SK-N-MC (cell line): ENCODE measurements around the gene SDR9C7.
"Not testable (repeated sequence)": the region's sequence is repeated elsewhere in the genome, so short reads cannot be mapped to it uniquely, and the experiment has no call there.

Experiments used
- DNase-seq: peaks from one replicate; pipeline ENCODE4 v3.0.0-alpha.2; 2011; ENCODE audit warnings: low read depth, low spot score
- H3K27ac ChIP-seq: fragments of 200-600 bp; sonication (generic); 2 replicates; pipeline ENCODE4 v1.5.1; 2016; ENCODE audit warnings: mixed run types
- H3K36me3 ChIP-seq: fragments of 200-600 bp; sonication (generic); 2 replicates; pipeline ENCODE4 v1.6.1; 2017; ENCODE audit warnings: antibody characterized with exemption, low read length, mixed read lengths; ENCODE audit not compliant: insufficient read depth
- H3K4me3 ChIP-seq: fragments of 200-600 bp; sonication (generic); 2 replicates; pipeline ENCODE4 v1.5.1; 2016
- H3K9ac ChIP-seq: fragments of 200-600 bp; sonication (generic); 2 replicates; pipeline ENCODE4 v1.8.0; 2017; ENCODE audit warnings: mixed run types, mixed read lengths; ENCODE audit not compliant: insufficient read length
- H3K9me3 ChIP-seq: fragments of 200-600 bp; sonication (generic); 2 replicates; pipeline ENCODE4 v1.6.1; 2017; ENCODE audit warnings: low read depth, mild to moderate bottlenecking, antibody characterized with exemption, low read length, moderate library complexity, mixed read lengths
- EZH2 ChIP-seq: fragments of 200-600 bp; sonication (generic); IDR thresholded peaks from one replicate; pipeline ENCODE4 v1.6.1; 2017; ENCODE audit warnings: antibody characterized with exemption
- FOXP2 ChIP-seq: optimal IDR thresholded peaks from 2 replicates; pipeline ENCODE3; 2011; ENCODE audit warnings: mild to moderate bottlenecking, moderate library complexity; ENCODE audit not compliant: insufficient read depth; ENCODE audit errors: extremely low read length, control extremely low read depth
- POLR2AphosphoS5 ChIP-seq: IDR thresholded peaks from 2 replicates; pipeline ENCODE4 v1.6.1; 2012; ENCODE audit warnings: mild to moderate bottlenecking, low read depth, low read length, borderline replicate concordance

Gene SDR9C7

DNA sequence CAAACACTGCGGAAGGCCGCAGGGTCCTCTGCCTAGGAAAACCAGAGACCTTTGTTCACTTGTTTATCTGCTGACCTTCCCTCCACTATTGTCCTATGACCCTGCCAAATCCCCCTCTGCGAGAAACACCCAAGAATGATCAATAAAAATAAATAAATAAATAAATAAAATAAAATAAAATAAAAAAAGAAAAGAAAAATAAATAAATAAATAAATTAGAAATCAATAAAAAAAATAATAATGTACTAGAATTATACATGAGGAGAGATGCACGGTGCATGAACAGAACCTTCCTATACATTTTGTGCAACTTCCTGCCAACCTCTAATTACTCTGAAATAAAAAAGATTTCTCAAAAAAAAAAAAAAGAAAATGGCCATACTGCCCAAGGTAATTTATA is 30.9 kb upstream of the SDR9C7 start:
- DNase-seq, H3K9ac ChIP-seq, H3K9me3 ChIP-seq, H3K27ac ChIP-seq, H3K36me3 ChIP-seq, H3K4me3 ChIP-seq: not testable (repeated sequence)

DNA sequence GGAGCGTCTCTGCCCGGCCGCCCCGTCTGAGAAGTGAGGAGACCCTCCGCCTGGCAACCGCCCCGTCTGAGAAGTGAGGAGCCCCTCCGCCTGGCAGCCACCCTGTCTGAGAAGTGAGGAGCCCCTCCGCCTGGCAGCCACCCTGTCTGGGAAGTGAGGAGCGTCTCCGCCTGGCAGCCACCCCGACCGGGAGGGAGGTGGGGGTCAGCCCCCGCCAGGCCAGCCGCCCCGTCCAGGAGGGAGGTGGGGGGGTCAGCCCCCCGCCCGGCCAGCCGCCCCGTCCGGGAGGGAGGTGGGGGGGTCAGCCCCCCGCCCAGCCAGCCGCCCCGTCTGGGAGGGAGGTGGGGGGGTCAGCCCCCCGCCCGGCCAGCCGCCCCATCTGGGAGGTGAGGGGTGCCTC is 29.3 kb upstream of the SDR9C7 start:
- H3K9me3 ChIP-seq, DNase-seq, H3K4me3 ChIP-seq, H3K9ac ChIP-seq, H3K27ac ChIP-seq, H3K36me3 ChIP-seq: not testable (repeated sequence)

DNA sequence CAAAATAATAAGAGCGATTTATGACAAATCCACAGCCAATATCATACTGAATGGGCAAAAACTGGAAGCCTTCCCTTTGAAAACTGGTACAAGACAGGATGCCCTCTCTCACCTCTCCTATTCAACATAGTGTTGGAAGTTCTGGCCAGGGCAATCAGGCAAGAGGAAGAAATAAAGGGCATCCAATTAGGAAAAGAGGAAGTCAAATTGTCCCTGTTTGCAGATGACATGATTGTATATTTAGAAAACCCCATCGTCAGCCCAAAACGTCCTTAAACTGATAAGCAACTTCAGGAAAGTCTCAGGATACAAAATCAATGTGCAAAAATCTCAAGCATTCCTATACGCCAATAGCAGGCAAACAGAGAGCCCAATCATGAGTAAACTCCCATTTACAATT is 28.0 kb upstream of the SDR9C7 start:
- DNase-seq, H3K9ac ChIP-seq, H3K36me3 ChIP-seq, H3K9me3 ChIP-seq, H3K4me3 ChIP-seq, H3K27ac ChIP-seq: not testable (repeated sequence)

DNA sequence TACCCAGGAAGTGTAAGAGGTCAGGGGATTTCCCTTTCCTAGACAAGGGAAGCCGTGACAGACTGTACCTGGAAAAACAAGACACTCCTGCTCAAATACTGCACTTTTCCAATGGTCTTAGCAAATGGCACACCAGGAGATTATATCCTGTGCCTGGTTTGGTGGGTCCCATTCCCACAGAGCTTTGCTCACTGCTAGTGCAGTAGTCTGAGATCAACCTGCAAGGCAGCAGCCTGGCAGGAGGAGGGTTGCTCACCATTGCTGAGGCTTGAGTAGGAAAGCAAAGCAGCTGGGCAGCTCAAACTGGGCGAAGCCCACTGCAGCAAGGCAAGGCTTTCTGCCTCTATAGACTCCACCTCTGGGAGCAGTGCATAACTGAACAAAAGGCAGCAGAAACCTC is 24.2 kb upstream of the SDR9C7 start:
- DNase-seq, result no peak
- Histone ChIP-seq H3K27ac (no peak overlapping the region), H3K9me3 (no peaks in the 10 kb centered on the region), H3K4me3 (no peak overlapping the region), H3K36me3 (no peaks in the 10 kb centered on the region), H3K9ac (no peak overlapping the region)
- no peak for TF ChIP-seq POLR2AphosphoS5
- TF ChIP-seq FOXP2, result no peak
- no peak for TF ChIP-seq EZH2

DNA sequence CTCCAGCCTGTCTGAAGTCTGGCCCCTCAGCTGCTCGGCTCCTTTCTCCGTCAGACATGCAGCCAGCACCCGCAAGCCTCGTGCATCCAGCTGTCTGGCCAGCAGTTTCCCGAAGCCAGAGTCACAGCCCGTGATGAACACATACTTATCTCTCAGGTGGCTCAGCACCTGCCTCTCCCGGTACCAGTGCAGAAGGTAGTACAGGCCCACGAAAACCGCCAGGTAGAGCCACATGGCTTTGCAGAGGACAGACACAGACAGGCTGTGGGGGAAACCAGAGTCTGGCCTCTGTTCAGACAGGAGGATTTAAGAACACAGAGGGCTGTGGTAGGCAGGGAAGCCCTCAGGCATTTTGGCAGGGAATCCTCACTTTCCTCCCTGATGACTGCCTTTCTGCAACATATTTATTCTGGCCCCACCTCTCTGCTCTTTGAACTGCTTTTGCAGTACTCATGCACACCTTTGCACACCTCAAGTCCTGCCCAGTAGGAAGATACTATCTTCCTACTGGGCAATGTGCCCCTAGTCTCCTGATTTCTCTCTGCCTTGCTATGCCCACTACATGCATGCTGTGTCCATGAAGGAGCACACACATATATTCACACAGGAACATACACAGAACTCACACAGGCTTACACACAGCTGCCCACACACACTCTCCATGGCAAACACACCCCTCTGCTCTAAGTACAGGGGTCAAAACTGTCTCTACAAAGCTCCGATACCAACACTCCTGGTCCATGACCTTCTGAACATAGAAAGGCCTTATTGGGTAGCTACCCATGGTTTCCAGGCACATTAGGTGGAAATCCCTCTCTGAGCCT is 23.2 kb upstream of the SDR9C7 start, which contains the start of gene RDH16:
Gene RDH16 (minus strand): TSS at position 380 of the 824 bp plus-strand sequence. CDS start 146 bp downstream, at position 234.
- no peak within 1 kb of the TSS for H3K4me3 ChIP-seq
- no peaks in the 10 kb centered on the region for H3K36me3 ChIP-seq
- no peak within 1 kb of the TSS for H3K27ac ChIP-seq
- no peak for DNase-seq
- no peak within 1 kb of the TSS for H3K9ac ChIP-seq
- H3K9me3 ChIP-seq, result no peaks in the 10 kb centered on the region
- TF ChIP-seq EZH2, result no peak
- no peak for TF ChIP-seq POLR2AphosphoS5
- TF ChIP-seq FOXP2, result no peak

DNA sequence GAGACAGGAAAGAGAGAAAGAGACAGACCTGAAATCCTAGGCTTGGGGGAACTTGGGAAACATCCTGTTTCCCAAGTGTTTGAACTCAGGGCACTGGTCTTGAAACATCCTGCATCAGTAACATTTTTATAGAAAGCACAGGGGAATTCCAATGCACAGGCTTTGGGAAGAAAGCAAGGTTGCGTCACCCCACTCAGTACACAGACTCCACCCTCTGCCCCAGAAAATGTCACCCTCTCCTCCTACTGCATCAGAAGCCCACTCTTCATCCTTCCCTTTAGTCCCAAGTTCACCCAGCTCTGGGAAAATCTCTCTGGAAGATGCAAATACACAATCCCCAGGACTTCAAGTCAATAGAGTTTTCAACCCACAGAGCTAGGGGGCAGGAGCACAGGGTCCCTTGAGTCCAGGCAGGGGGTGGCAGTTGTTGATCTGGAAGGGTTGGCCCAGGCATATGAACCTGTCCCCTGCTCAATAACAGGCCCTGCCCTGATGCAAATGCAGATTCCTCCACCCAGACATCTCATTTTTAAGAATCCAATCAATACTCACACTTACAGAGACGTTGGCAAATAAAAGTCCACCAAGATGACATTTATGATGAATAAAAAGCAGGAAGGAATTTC is 21.5 kb upstream of the SDR9C7 start:
- H3K27ac ChIP-seq, result no peak overlapping the region
- no peak overlapping the region for H3K9ac ChIP-seq
- no peak for DNase-seq
- no peaks in the 10 kb centered on the region for H3K9me3 ChIP-seq
- no peak overlapping the region for H3K4me3 ChIP-seq
- no peak for TF ChIP-seq FOXP2
- no peak for TF ChIP-seq POLR2AphosphoS5
- TF ChIP-seq EZH2, result no peak
- H3K36me3 ChIP-seq, result no peaks in the 10 kb centered on the region

DNA sequence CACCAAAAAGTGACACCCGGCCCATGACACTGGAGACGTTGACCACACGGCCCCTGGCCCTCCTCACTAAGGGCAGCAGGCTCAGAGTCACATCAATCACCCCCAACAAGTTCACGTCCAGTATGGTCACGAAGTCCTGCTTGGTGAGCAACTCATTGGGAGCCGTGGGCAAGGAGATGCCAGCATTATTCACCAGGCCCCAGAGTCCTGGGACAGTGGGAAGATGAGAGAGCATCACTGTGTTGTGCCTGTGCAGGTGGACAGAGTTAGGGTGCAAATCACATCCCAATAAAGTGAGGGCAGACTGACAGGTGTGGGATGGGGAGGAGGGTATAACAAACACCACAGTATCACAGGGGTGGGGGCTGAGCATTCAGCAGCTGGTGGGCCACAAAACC is 20.7 kb upstream of the SDR9C7 start:
- Histone ChIP-seq H3K9ac (no peak overlapping the region), H3K4me3 (no peak overlapping the region), H3K27ac (no peak overlapping the region), H3K9me3 (no peaks in the 10 kb centered on the region), H3K36me3 (no peaks in the 10 kb centered on the region)
- no peak for DNase-seq
- no peak for TF ChIP-seq FOXP2

DNA sequence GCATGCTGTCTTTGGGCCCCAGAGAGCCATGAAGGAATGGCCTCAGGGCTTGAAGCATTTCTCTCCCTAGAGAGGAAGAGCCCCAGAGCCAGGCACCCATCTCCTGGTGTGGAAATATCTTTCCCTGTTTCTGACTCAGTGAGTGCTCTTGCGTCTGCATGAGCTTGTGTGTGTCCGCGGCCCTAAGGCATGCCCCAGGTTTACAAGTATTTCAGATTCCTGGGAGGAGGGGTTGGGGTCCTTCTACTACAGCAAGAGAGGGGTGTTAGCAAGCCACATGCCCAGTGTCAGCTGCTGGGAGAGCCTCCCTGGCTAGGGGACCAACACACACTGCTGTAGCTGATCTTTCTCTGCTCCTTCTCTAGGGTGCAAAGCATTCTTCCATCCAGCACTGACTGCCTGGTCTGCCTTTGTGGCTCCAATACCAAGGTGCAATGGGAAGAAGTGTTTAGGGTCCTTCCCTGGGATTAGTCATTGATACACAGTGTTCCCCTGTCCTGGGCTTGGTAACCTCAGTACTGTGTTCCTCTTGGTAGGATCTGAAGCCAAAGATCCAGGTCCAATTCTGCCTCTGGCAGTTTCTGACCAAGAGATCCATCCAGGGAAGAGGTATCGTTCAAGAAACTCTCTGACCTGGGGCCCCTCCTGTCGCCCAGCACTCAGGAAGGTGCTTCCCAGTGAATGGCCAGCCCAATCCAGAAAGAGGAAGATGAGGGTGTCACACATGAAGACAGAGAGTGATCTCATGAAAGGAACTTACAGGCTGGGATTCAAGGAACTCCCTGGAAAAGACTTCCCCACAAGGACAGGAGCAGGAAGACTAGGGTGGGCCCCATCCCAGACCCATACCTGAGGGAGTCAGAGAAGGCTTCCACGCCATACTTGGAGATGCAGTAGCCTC is 20.1 kb upstream of the SDR9C7 start:
- DNase-seq, result no peak
- no peaks in the 10 kb centered on the region for H3K36me3 ChIP-seq
- H3K9ac ChIP-seq, result no peak overlapping the region
- H3K9me3 ChIP-seq, result no peaks in the 10 kb centered on the region
- TF ChIP-seq POLR2AphosphoS5 (no peak), EZH2 (no peak), FOXP2 (no peak)
- no peak overlapping the region for H3K4me3 ChIP-seq
- H3K27ac ChIP-seq, result no peak overlapping the region

DNA sequence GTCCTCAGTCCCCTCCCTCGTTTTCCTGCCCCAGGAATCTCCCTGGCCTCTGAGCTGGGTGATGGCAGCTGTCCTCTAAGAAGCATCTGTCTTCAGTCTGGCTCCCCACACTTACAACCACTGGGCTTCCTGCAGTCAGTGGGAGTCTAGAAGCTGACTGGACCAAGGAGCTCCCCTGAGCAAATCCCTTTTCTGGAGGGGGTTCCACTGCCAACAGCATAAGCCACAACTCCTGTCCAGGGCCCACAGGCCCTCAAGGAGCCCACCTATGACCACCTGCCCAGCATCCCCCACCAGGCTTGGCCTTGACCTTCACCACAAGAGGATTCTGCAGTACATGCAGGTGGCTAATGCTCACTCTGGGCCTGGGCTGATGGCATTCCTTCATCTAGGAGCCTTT is 19.1 kb upstream of the SDR9C7 start:
- no peak overlapping the region for H3K4me3 ChIP-seq
- H3K27ac ChIP-seq, result no peak overlapping the region
- H3K36me3 ChIP-seq, result no peaks in the 10 kb centered on the region
- TF ChIP-seq FOXP2 (no peak), POLR2AphosphoS5 (no peak), EZH2 (no peak)
- DNase-seq, result no peak
- no peaks in the 10 kb centered on the region for H3K9me3 ChIP-seq
- no peak overlapping the region for H3K9ac ChIP-seq
